SK-N-SH (cell line): ENCODE measurements around the gene SULT1B1. TPM values are rescaled to one million over a fixed set of nuclear protein-coding genes. Genes with fewer than 3 reads are reported as not detected.
"Not testable (repeated sequence)": the region's sequence is repeated elsewhere in the genome, so short reads cannot be mapped to it uniquely, and the experiment has no call there.

Experiments used
- CTCF ChIA-PET: fragments of 300-600, 350-600 bp; formaldehyde crosslinking; extraction: SDS; loops from one replicate; lab custom pipeline; 2021; lab: Yijun Ruan, JAX
- POLR2A ChIA-PET: fragments of 350-600 bp; sonication (Branson Sonifier 250); formaldehyde crosslinking; extraction: SDS; loops from one replicate; lab custom pipeline; 2020; ENCODE audit warnings: antibody characterized with exemption, inconsistent platforms; lab: Yijun Ruan, JAX
- DNase-seq: peaks from one replicate; pipeline ENCODE4 v3.0.0; 2012
- H2AFZ ChIP-seq: fragments of 200-600 bp; sonication (generic); 2 replicates; pipeline ENCODE4 v1.8.1; 2016; ENCODE audit warnings: antibody characterized with exemption, mild to moderate bottlenecking, low read depth
- H3F3A ChIP-seq: fragments of 200-600 bp; sonication (generic); replicated peaks from 2 replicates; pipeline ENCODE3; 2016; ENCODE audit warnings: antibody characterized with exemption, mild to moderate bottlenecking; ENCODE audit not compliant: insufficient read depth
- H3K27ac ChIP-seq, 2 experiments: fragments of 200-500 bp in 1 of 2; fragments of 200-600 bp in 1 of 2; sonication (Bioruptor generic) in 1 of 2; sonication (generic), shearing (Covaris generic) in 1 of 2; 2 replicates each; pipeline versions ENCODE4 v1.5.1 to v1.6.1; 2014 to 2016; ENCODE audit warnings: low read depth in 2 of 2, inconsistent platforms in 1 of 2, low read length in 1 of 2, mild to moderate bottlenecking in 1 of 2, mixed read lengths in 1 of 2
- H3K27me3 ChIP-seq: fragments of 200-600 bp; sonication (generic), shearing (Covaris generic); 2 replicates; pipeline ENCODE4 v1.6.1; 2016; ENCODE audit warnings: mixed run types; ENCODE audit not compliant: insufficient read depth
- H3K36me3 ChIP-seq, 2 experiments: fragments of 200-500 bp in 1 of 2; fragments of 200-600 bp in 1 of 2; sonication (Bioruptor generic) in 1 of 2; sonication (generic) in 1 of 2; replicated peaks in 1 of 2; 2 replicates each; pipeline versions ENCODE3 to v1.5.1; 2014 to 2016; ENCODE audit warnings: low read length in 1 of 2, mild to moderate bottlenecking in 1 of 2; ENCODE audit not compliant: insufficient read depth in 2 of 2, control insufficient read depth in 1 of 2
- H3K4me1 ChIP-seq, 2 experiments: fragments of 200-500 bp in 1 of 2; fragments of 200-600 bp in 1 of 2; sonication (Bioruptor generic) in 1 of 2; sonication (generic), shearing (Covaris generic) in 1 of 2; 2 replicates each; pipeline versions ENCODE4 v1.5.1 to v1.6.1; 2014 to 2016; ENCODE audit warnings: low read depth in 1 of 2, low read length in 1 of 2, mixed run types in 1 of 2; ENCODE audit not compliant: insufficient read depth in 2 of 2, control insufficient read depth in 1 of 2
- H3K4me2 ChIP-seq: fragments of 200-600 bp; sonication (generic), shearing (Covaris generic); 2 replicates; pipeline ENCODE4 v1.6.1; 2017; ENCODE audit warnings: mixed run types
- H3K4me3 ChIP-seq, 2 experiments: fragments of 200-500 bp in 1 of 2; fragments of 200-600 bp in 1 of 2; sonication (Bioruptor generic) in 1 of 2; sonication (generic), shearing (Covaris generic) in 1 of 2; 2 replicates each; pipeline versions ENCODE4 v1.5.1 to v1.8.1; 2014 to 2016; ENCODE audit warnings: low read depth in 2 of 2, inconsistent platforms in 1 of 2, low read length in 1 of 2, mild to moderate bottlenecking in 1 of 2, mixed read lengths in 1 of 2, moderate library complexity in 1 of 2
- H3K79me2 ChIP-seq: fragments of 200-600 bp; sonication (generic); 2 replicates; pipeline ENCODE4 v1.8.1; 2017; ENCODE audit warnings: mild to moderate bottlenecking; ENCODE audit not compliant: insufficient read depth
- H3K9ac ChIP-seq: fragments of 200-600 bp; sonication (generic); 2 replicates; pipeline ENCODE4 v1.6.1; 2017; ENCODE audit warnings: mixed run types
- H3K9me2 ChIP-seq: fragments of 200-600 bp; sonication (generic); 2 replicates; pipeline ENCODE4 v1.6.1; 2017; ENCODE audit warnings: mixed run types
- H3K9me3 ChIP-seq: fragments of 200-600 bp; sonication (generic); 2 replicates; pipeline ENCODE4 v1.6.1; 2017; ENCODE audit warnings: mixed run types, mild to moderate bottlenecking, moderate library complexity
- H4K20me1 ChIP-seq: fragments of 200-600 bp; sonication (generic); 2 replicates; pipeline ENCODE4 v1.6.1; 2017; ENCODE audit warnings: mild to moderate bottlenecking, mixed run types; ENCODE audit not compliant: insufficient read depth
- CTCF ChIP-seq: fragments of 200-600 bp; sonication (generic); IDR thresholded peaks from 2 replicates; pipeline ENCODE4 v1.6.1; 2017; ENCODE audit warnings: antibody characterized with exemption, mild to moderate bottlenecking, moderate library complexity
- EP300 ChIP-seq, 2 experiments: IDR thresholded peaks; 2 replicates each; pipeline versions ENCODE4 v1.4.0 to v1.6.1; 2012; ENCODE audit warnings: borderline replicate concordance in 1 of 2, low read depth in 1 of 2, low read length in 1 of 2
- FOXJ3 ChIP-seq: sonication (generic); formaldehyde crosslinking; IDR thresholded peaks from 2 replicates; pipeline ENCODE4 v1.5.1; 2020; ENCODE audit warnings: mild to moderate bottlenecking, missing genetic modification reagents
- IRF3 ChIP-seq: fragments of 150-350 bp; IDR thresholded peaks from 2 replicates; pipeline ENCODE4 v1.6.1; 2016; ENCODE audit warnings: mild to moderate bottlenecking, low read depth, low read length
- JUND ChIP-seq: IDR thresholded peaks from 2 replicates; pipeline ENCODE4 v1.4.0; 2012
- NFIC ChIP-seq: IDR thresholded peaks from 2 replicates; pipeline ENCODE4 v1.4.0; 2012; ENCODE audit warnings: borderline replicate concordance
- PBX3 ChIP-seq: IDR thresholded peaks from 2 replicates; pipeline ENCODE4; 2012
- POLR2AphosphoS5 ChIP-seq: IDR thresholded peaks from 2 replicates; pipeline ENCODE4 v1.6.1; 2012; ENCODE audit warnings: low read depth, low read length
- RAD21 ChIP-seq: IDR thresholded peaks from 2 replicates; pipeline ENCODE4 v1.6.1; 2012; ENCODE audit warnings: mild to moderate bottlenecking, low read length
- RCOR1 ChIP-seq: fragments of 150-350 bp; IDR thresholded peaks from 2 replicates; pipeline ENCODE4 v1.6.1; 2017; ENCODE audit warnings: antibody characterized with exemption, low read length
- RXRA ChIP-seq: IDR thresholded peaks from 2 replicates; pipeline ENCODE4 v1.4.0; 2012; ENCODE audit warnings: low read depth, mild to moderate bottlenecking, borderline replicate concordance
- TCF12 ChIP-seq: IDR thresholded peaks from 2 replicates; pipeline ENCODE4 v1.4.0; 2012
- YY1 ChIP-seq: IDR thresholded peaks from 2 replicates; pipeline ENCODE4 v1.4.0; 2012; ENCODE audit warnings: low read depth, mild to moderate bottlenecking
- ZBTB33 ChIP-seq: IDR thresholded peaks from 2 replicates; pipeline ENCODE4 v1.4.0; 2012; ENCODE audit warnings: low read depth, borderline replicate concordance
- WGBS: methylation state at CpG from one replicate; pipeline ENCODE4 v1.1.6; 2017; ENCODE audit warnings: low lambda C conversion rate; 5-methylcytosine and 5-hydroxymethylcytosine counted together
- polyA plus RNA-seq, 3 experiments: library from polyadenylated mRNA; depleted of rRNA; stranded (reverse); fragments of >200 nt; gene quantifications; 2 replicates each; pipeline ENCODE4 v1.2.3, GENCODE V29; 2012

The SULT1B1 gene
- polyA plus RNA-seq, 1 of the 3 experiments (the other 2 are of a cell fraction): 14.7 TPM

GRCh38 chr4:69773484-69773883 lies 13.1 kb upstream of the SULT1B1 start:
- peaks cover 0 to 5% of the 10 kb centered on the region in 2 experiments for H3K36me3 ChIP-seq
- no peaks in the 10 kb centered on the region for H3K9me2 ChIP-seq
- H3K4me2 ChIP-seq: no peak overlapping the region
- peaks cover 72% of the 10 kb centered on the region for H3K79me2 ChIP-seq
- CTCF ChIA-PET: no interaction called here
- H4K20me1 ChIP-seq: no peaks in the 10 kb centered on the region
- peak overlapping the region; percentile 38 to 51; a peak in 3 of 4 replicates for H3K27ac ChIP-seq
- no peak for DNase-seq
- H3K4me1 ChIP-seq: no peaks in the 10 kb centered on the region
- H3K27me3 ChIP-seq: no peaks in the 10 kb centered on the region
- TF ChIP-seq JUND: 0 out of 2 replicates have a peak, but pooled peaks have one; percentile 22
- TF ChIP-seq TCF12: peak; percentile 56; the same call in 1 of the 2 replicates
- TF ChIP-seq PBX3: no peak; the same call in 1 of the 2 replicates
- peak; percentile 18; the same call in 1 of the 2 replicates for TF ChIP-seq RXRA
- peak; percentile 31; the same call in 1 of the 2 replicates for TF ChIP-seq NFIC
- TF ChIP-seq EP300 (IDR thresholded peaks at IDR 0.05; ENCODE audit: borderline replicate concordance in 1 of 2, low read depth in 1 of 2, low read length in 1 of 2): peak in 1 of 2 experiments; percentile 53; a peak in 1 of 4 replicates
- no peak for TF ChIP-seq FOXJ3 (CRISPR knock-in tag)
- TF ChIP-seq YY1: 0 out of 2 replicates have a peak, but pooled peaks have one; percentile 19
- no peaks in the 10 kb centered on the region for H3K9me3 ChIP-seq
- H2AFZ ChIP-seq: no peak overlapping the region
- 8% methylated on average over 3 of the region's 3 CpGs for WGBS
- no peak overlapping the region for H3K4me3 ChIP-seq
- POLR2A ChIA-PET: no interaction called here
- H3K9ac ChIP-seq: no peak overlapping the region
- H3F3A ChIP-seq: peaks cover 5% of the 10 kb centered on the region

- H4K20me1 ChIP-seq, H3K9me2 ChIP-seq, POLR2A ChIA-PET, H3K4me2 ChIP-seq, H2AFZ ChIP-seq, H3K9ac ChIP-seq, H3K4me3 ChIP-seq, H3K27me3 ChIP-seq, H3K4me1 ChIP-seq, CTCF ChIA-PET, DNase-seq, H3K9me3 ChIP-seq, H3K36me3 ChIP-seq: not testable (repeated sequence)
- Histone ChIP-seq H3K27ac (peak overlapping the region in 1 of 2 experiments; percentile 43; a peak in 2 of 4 replicates), H3F3A (peaks cover 19% of the 10 kb centered on the region), H3K79me2 (peaks cover 46% of the 10 kb centered on the region)
- 10% methylated on average over 3 of the region's 3 CpGs for WGBS
These were observed 8.1 kb upstream of the SULT1B1 start for GRCh38 chr4:69768554-69768953.

- H3K9ac ChIP-seq: no peak overlapping the region
- no peaks in the 10 kb centered on the region for H3K9me2 ChIP-seq
- H4K20me1 ChIP-seq: no peaks in the 10 kb centered on the region
- H3K36me3 ChIP-seq: peaks cover 0 to 3% of the 10 kb centered on the region in 2 experiments
- H3K4me2 ChIP-seq: no peak overlapping the region
- peak overlapping the region; percentile 59 to 62; a peak in 3 of 4 replicates for H3K27ac ChIP-seq
- H3K27me3 ChIP-seq: no peaks in the 10 kb centered on the region
- ChIA-PET POLR2A (no interaction called here), CTCF (no interaction called here)
- 33% methylated on average over 1 of the region's 1 CpG for WGBS
- no peak for DNase-seq
- peaks cover 20% of the 10 kb centered on the region for H3K79me2 ChIP-seq
- peaks cover 13% of the 10 kb centered on the region for H3F3A ChIP-seq
- H2AFZ ChIP-seq: no peak overlapping the region
- no peaks in the 10 kb centered on the region; a peak in 2 of 4 replicates for H3K4me1 ChIP-seq
- no peak overlapping the region for H3K4me3 ChIP-seq
- no peaks in the 10 kb centered on the region for H3K9me3 ChIP-seq
- TF ChIP-seq POLR2AphosphoS5: no peak
- TF ChIP-seq PBX3: no peak
- no peak for TF ChIP-seq ZBTB33
- TF ChIP-seq YY1: no peak
- no peak for TF ChIP-seq RCOR1
- TF ChIP-seq RAD21: no peak
- no peak for TF ChIP-seq EP300 (IDR thresholded peaks at IDR 0.05; ENCODE audit: borderline replicate concordance in 1 of 2, low read depth in 1 of 2, low read length in 1 of 2)
- no peak for TF ChIP-seq IRF3
- TF ChIP-seq CTCF: no peak
These were observed 5.3 kb upstream of the SULT1B1 start for GRCh38 chr4:69765751-69766150.
